Heart left ventricle (tissue), 16 donors: ENCODE data around the gene GPR37. TPM values are rescaled to one million over a fixed set of nuclear protein-coding genes. Genes with fewer than 3 reads are reported as not detected.

ENCODE experiments used
- ATAC-seq, 4 donors: fragments of 200-7000 bp; cut with Tn5 transposase; one replicate each; pipeline ENCODE4 v1.9.1; 2020 to 2022; ENCODE audit warnings: moderate library complexity in 4 of 4, mild to moderate bottlenecking in 3 of 4, moderate number of reproducible peaks in 1 of 4
- DNase-seq, 5 donors: peaks; one replicate each; pipeline ENCODE4 v3.0.0-alpha.2; 2020
- H3K27ac ChIP-seq, 12 donors: fragments of 200-600 bp; sonication (generic) in 4 of 12; one replicate each; pipeline versions ENCODE4 v1.5.0 to v1.8.0; 2016 to 2022; ENCODE audit warnings: mild to moderate bottlenecking in 2 of 12
- H3K27me3 ChIP-seq, 9 donors: fragments of 200-600 bp; sonication (generic) in 2 of 9; one replicate each; pipeline versions ENCODE4 v1.5.1 to v1.8.0; 2016 to 2022; ENCODE audit warnings: mild to moderate bottlenecking in 3 of 9
- H3K36me3 ChIP-seq, 9 donors: fragments of 200-600 bp; sonication (generic) in 2 of 9; one replicate each; pipeline versions ENCODE4 v1.5.0 to v1.8.0; 2018 to 2022; ENCODE audit warnings: mild to moderate bottlenecking in 2 of 9
- H3K4me1 ChIP-seq, 12 donors: fragments of 200-600 bp; sonication (generic) in 4 of 12; one replicate each; pipeline versions ENCODE4 v1.5.0 to v1.8.0; 2016 to 2022; ENCODE audit warnings: mild to moderate bottlenecking in 3 of 12
- H3K4me3 ChIP-seq, 12 donors: fragments of 200-600 bp; sonication (generic) in 4 of 12; one replicate each; pipeline versions ENCODE4 v1.5.0 to v1.8.0; 2017 to 2022; ENCODE audit warnings: mild to moderate bottlenecking in 9 of 12, moderate library complexity in 4 of 12
- H3K9me3 ChIP-seq, 12 donors: fragments of 200-600 bp; sonication (generic) in 4 of 12; one replicate each; pipeline versions ENCODE4 v1.5.0 to v1.8.0; 2016 to 2022; ENCODE audit warnings: mild to moderate bottlenecking in 1 of 12
- CTCF ChIP-seq, 12 donors: fragments of 200-600 bp; sonication (generic) in 4 of 12; IDR thresholded peaks; one replicate each; pipeline versions ENCODE4 v1.5.0 to v1.8.0; 2018 to 2022; ENCODE audit warnings: antibody characterized with exemption in 12 of 12, mild to moderate bottlenecking in 5 of 12
- POLR2A ChIP-seq, 2 donors: fragments of 450-650 bp; IDR thresholded peaks; one replicate each; pipeline ENCODE4 v1.6.1; 2017; ENCODE audit warnings: antibody characterized with exemption in 2 of 2, mild to moderate bottlenecking in 2 of 2, moderate library complexity in 2 of 2
- WGBS, 4 donors: extraction: QIAGEN DNeasy Blood & Tissue Kit in 2 of 4; methylation state at CpG; one replicate each; pipeline versions ENCODE4 v1.1.5 to v1.1.7; 2013 to 2018; 5-methylcytosine and 5-hydroxymethylcytosine counted together
- intact Hi-C, 10 donors: fragments of 100-400 bp; cut with DNase I; formaldehyde crosslinking; loops; one replicate each; pipeline versions ENCODE4 v1.11.1 to v1.14.2; 2022
- polyA plus RNA-seq, 2 donors: library from polyadenylated mRNA; stranded (reverse); fragments of 200-250 nt; gene quantifications; one replicate each; pipeline ENCODE4 v1.2.3, GENCODE V29; 2013
- total RNA-seq, 9 donors: library from RNA; depleted of rRNA in 2 of 9; stranded (reverse); fragments of >200 nt in 2 of 9; fragmentation: NEBNext Ultra II Directional in 3 of 9; extraction: Animal tissue kit (Norgen Biotek cat#: 25700) in 3 of 9; gene quantifications; one replicate each; pipeline versions ENCODE4 v1.1.0 to v1.2.4, GENCODE V29; 2016 to 2023
- donor health status: ischemic (EF 13 %, LVEDD 7.1; RV severe dilation, severe dysfunction).
- donor health status: healthy with polysubstance abuse.
- donor health status: DM: no; HTN: yes; CAD: no.
- donor health status: DM: no; HTN: no; CAD: no.
- donor health status: ischemic (EF 25% LVEDD 6.9; RV normal size, moderate dysfunction).
- donor health status: ischemic (EF 25% LVEDD 5.7; RV mildly dilated, moderate dysfunction).
- donor health status: healthy.
- donor health status: DM: yes; HTN: yes; CAD: no.
- donor health status: ischemic (EF 35%, LVEDD 5.7; RV mildly dilated, moderate dysfunction).
- donor health status: nonischemic (EF 11% LVEDD 7.7; RV severe dilation, severe dysfunction).
- donor health status: DM: yes; HTN: yes; CAD: no.
- donor health status: PGD.
- donor health status: ischemic (EF 29% LVEDD 5.4; RV normal size, mild dysfunction).
- donor health status: nonischemic (EF 23%, LVEDD 6.1; RV moderate dilation, normal function).

Gene GPR37
- total and polyA plus RNA-seq, 11 donors: 0.01 to 0.48 (median 0.25) TPM; not detected in 8

- intact Hi-C loops: loop anchor here in 3 of 10 donors (5.0 kb wide), 3 partner anchors 609 to 624 kb away; no protein-coding TSS in a partner anchor
- WGBS, 4 donors: 93 to 99% (median 96%) methylated on average over 2 of the region's 2 CpGs
- no peaks in the 10 kb centered on the region for H3K36me3 ChIP-seq
- H3K27ac ChIP-seq: no peak overlapping the region
- H3K27me3 ChIP-seq: peaks cover 0 to 9% (median 0%) of the 10 kb centered on the region in 9 donors
- no peaks in the 10 kb centered on the region for H3K9me3 ChIP-seq
- TF ChIP-seq CTCF (IDR thresholded peaks at IDR 0.05) (no peak), POLR2A (IDR thresholded peaks at IDR 0.05) (no peak)
- no peak overlapping the region for H3K4me3 ChIP-seq
- ATAC-seq (no peak), DNase-seq (no peak)
- no peaks in the 10 kb centered on the region for H3K4me1 ChIP-seq
Measured at GRCh38 chr7:124781418-124781817, 15.8 kb upstream of the GPR37 start.

GRCh38 chr7:124780608-124781007 lies 15.0 kb upstream of the GPR37 start:
- WGBS, 4 donors: 89 to 100% (median 95%) methylated on average over 1 of the region's 1 CpG
- H3K27me3 ChIP-seq: peaks cover 0 to 9% (median 0%) of the 10 kb centered on the region in 9 donors
- H3K4me1 ChIP-seq: no peaks in the 10 kb centered on the region
- H3K4me3 ChIP-seq: no peak overlapping the region
- H3K27ac ChIP-seq: no peak overlapping the region
- no peaks in the 10 kb centered on the region for H3K9me3 ChIP-seq
- no peak for DNase-seq
- intact Hi-C loops: loop anchor here in 3 of 10 donors (5.0 kb wide), 3 partner anchors 608 to 623 kb away; no protein-coding TSS in a partner anchor
- H3K36me3 ChIP-seq: no peaks in the 10 kb centered on the region
- TF ChIP-seq POLR2A (IDR thresholded peaks at IDR 0.05) (no peak), CTCF (IDR thresholded peaks at IDR 0.05) (no peak)
- ATAC-seq: no peak

DNA sequence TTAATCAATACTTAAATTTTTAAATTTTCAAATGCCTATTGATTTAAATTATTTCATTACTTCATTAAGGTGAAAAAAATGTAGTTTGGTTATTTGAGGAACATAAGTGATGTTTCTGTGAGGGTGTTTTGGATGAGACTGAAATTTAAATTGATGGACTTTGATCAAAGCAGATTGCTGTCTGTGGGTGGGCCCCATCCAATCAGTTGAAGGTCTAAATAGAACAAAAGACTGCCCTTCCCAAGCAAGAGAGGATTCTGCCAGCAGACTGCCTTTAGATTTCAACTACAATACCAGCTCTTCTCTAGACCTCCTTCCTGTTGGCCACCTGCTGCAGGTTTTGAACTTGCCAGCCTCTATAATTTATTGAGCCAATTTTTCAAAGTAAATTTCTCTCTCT lies 14.5 kb upstream of the GPR37 start:
- TF ChIP-seq CTCF (IDR thresholded peaks at IDR 0.05) (no peak), POLR2A (IDR thresholded peaks at IDR 0.05) (no peak)
- no peaks in the 10 kb centered on the region for H3K4me1 ChIP-seq
- no peak overlapping the region for H3K4me3 ChIP-seq
- no peak overlapping the region for H3K27ac ChIP-seq
- peaks cover 0 to 12% (median 0%) of the 10 kb centered on the region in 9 donors for H3K27me3 ChIP-seq
- no peak for DNase-seq
- intact Hi-C loops: loop anchor here in 3 of 10 donors (5.0 kb wide), 3 partner anchors 608 to 623 kb away; no protein-coding TSS in a partner anchor
- no peaks in the 10 kb centered on the region for H3K36me3 ChIP-seq
- no peak for ATAC-seq
- H3K9me3 ChIP-seq: no peaks in the 10 kb centered on the region

- ATAC-seq (no peak), DNase-seq (no peak)
- TF ChIP-seq POLR2A (IDR thresholded peaks at IDR 0.05) (no peak), CTCF (IDR thresholded peaks at IDR 0.05) (no peak)
- no peaks in the 10 kb centered on the region for H3K9me3 ChIP-seq
- no peaks in the 10 kb centered on the region for H3K36me3 ChIP-seq
- H3K27ac ChIP-seq: no peak overlapping the region
- H3K4me3 ChIP-seq: no peak overlapping the region
- peaks cover 0 to 12% (median 0%) of the 10 kb centered on the region in 9 donors for H3K27me3 ChIP-seq
- intact Hi-C loops: loop anchor here in 3 of 10 donors (5.0 kb wide), 3 partner anchors 607 to 622 kb away; no protein-coding TSS in a partner anchor
- H3K4me1 ChIP-seq: no peaks in the 10 kb centered on the region
Measured at GRCh38 chr7:124779620-124780019, 14.0 kb upstream of the GPR37 start.
